Measurements from ENCODE around the gene BABAM2.

BABAM2 gene

DNA sequence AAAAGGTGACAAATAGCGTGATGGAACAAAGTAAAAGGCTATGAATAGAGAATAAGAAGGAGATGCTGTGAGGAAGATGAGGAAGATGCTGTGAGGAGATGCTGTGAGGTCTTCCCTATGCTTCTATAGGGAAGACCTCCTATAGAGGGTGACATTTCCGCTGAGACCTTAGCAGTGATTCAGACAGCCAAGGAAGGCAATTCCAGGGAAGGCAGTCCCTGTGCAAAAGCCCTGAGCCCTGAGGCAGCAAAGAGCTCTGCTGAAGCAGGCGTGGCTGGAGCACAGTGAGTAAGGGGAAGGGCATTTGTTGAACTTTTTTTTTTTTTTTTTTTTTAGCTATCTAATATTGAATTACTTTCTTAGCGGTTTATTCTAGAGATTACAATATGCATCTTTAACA is 359.5 kb downstream of the BABAM2 start:
- TF ChIP-seq EZH2phosphoT487 (conservative IDR thresholded peaks at IDR 0.05; ENCODE audit: low read length) = no peak
- TF ChIP-seq, protein P1, sequence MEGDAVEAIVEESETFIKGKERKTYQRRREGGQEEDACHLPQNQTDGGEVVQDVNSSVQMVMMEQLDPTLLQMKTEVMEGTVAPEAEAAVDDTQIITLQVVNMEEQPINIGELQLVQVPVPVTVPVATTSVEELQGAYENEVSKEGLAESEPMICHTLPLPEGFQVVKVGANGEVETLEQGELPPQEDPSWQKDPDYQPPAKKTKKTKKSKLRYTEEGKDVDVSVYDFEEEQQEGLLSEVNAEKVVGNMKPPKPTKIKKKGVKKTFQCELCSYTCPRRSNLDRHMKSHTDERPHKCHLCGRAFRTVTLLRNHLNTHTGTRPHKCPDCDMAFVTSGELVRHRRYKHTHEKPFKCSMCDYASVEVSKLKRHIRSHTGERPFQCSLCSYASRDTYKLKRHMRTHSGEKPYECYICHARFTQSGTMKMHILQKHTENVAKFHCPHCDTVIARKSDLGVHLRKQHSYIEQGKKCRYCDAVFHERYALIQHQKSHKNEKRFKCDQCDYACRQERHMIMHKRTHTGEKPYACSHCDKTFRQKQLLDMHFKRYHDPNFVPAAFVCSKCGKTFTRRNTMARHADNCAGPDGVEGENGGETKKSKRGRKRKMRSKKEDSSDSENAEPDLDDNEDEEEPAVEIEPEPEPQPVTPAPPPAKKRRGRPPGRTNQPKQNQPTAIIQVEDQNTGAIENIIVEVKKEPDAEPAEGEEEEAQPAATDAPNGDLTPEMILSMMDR (IDR thresholded peaks at IDR 0.05; ENCODE audit: insufficient read depth, low read length, poor library complexity, severe bottlenecking) = no peak

DNA sequence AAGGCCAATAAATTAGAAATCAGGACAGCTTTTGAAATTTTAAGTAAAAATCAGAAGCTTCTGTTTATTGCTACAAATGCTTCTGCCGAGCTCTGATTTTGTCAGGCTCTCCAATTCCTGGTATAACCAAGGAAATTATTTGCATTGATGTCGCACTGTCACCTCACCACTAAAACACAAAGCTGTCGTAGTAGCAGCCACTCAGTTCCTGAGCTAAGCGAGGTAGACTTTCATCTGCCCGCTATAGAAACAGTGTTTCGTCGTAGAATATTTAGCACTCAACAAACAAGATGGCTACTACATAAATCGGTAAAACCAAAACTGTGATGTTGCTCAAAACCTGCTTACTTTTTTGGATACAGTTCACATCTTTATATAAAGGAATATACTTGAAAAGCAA is 360.8 kb downstream of the BABAM2 start:
- no peaks in the 10 kb centered on the region for H3F3A ChIP-seq (ENCODE audit: insufficient read depth)
- no peaks in the 10 kb centered on the region for H3K9me2 ChIP-seq (replicated peaks; ENCODE audit: insufficient read depth, low read length)
- H3K4me3 ChIP-seq (ENCODE audit: insufficient read depth, low read length, poor library complexity, severe bottlenecking) = no peak overlapping the region
- H3K9ac ChIP-seq (ENCODE audit: low read length) = no peak overlapping the region
- H3K79me2 ChIP-seq (ENCODE audit: insufficient read depth, low read length) = no peaks in the 10 kb centered on the region
- H3K4me2 ChIP-seq (ENCODE audit: low read depth, low read length, poor library complexity, severe bottlenecking) = no peak overlapping the region
- H2AFZ ChIP-seq (ENCODE audit: low read depth, low read length, severe bottlenecking) = no peak overlapping the region
- H3K27ac ChIP-seq (ENCODE audit: low read depth, low read length) = no peak overlapping the region
- H3K9me3 ChIP-seq (ENCODE audit: insufficient read depth, low read length) = no peaks in the 10 kb centered on the region
- no peaks in the 10 kb centered on the region for H4K20me1 ChIP-seq (ENCODE audit: low read depth, low read length)
- H3K27me3 ChIP-seq (ENCODE audit: low read length) = no peaks in the 10 kb centered on the region
- no peaks in the 10 kb centered on the region for H3K36me3 ChIP-seq (ENCODE audit: low read length)
- TF ChIP-seq, protein P1 (IDR thresholded peaks at IDR 0.05; ENCODE audit: insufficient read depth, low read length, poor library complexity, severe bottlenecking) = no peak
- no peak for TF ChIP-seq EZH2phosphoT487 (conservative IDR thresholded peaks at IDR 0.05; ENCODE audit: low read length)

More for the DNA sequence above, 359.5 kb downstream of the BABAM2 start:
- no peaks in the 10 kb centered on the region for H3K36me3 ChIP-seq (ENCODE audit: low read length)
- H4K20me1 ChIP-seq (ENCODE audit: low read depth, low read length) = no peaks in the 10 kb centered on the region
- no peaks in the 10 kb centered on the region for H3K27me3 ChIP-seq (ENCODE audit: low read length)
- no peaks in the 10 kb centered on the region for H3K9me3 ChIP-seq (ENCODE audit: insufficient read depth, low read length)
- no peak overlapping the region for H3K27ac ChIP-seq (ENCODE audit: low read depth, low read length)
- H2AFZ ChIP-seq (ENCODE audit: low read depth, low read length, severe bottlenecking) = no peak overlapping the region
- H3K9me2 ChIP-seq (replicated peaks; ENCODE audit: insufficient read depth, low read length) = no peaks in the 10 kb centered on the region
- no peaks in the 10 kb centered on the region for H3F3A ChIP-seq (ENCODE audit: insufficient read depth)
- H3K79me2 ChIP-seq (ENCODE audit: insufficient read depth, low read length) = no peaks in the 10 kb centered on the region
- H3K9ac ChIP-seq (ENCODE audit: low read length) = no peak overlapping the region
- no peak overlapping the region for H3K4me2 ChIP-seq (ENCODE audit: low read depth, low read length, poor library complexity, severe bottlenecking)
- H3K4me3 ChIP-seq (ENCODE audit: insufficient read depth, low read length, poor library complexity, severe bottlenecking) = no peak overlapping the region

DNA sequence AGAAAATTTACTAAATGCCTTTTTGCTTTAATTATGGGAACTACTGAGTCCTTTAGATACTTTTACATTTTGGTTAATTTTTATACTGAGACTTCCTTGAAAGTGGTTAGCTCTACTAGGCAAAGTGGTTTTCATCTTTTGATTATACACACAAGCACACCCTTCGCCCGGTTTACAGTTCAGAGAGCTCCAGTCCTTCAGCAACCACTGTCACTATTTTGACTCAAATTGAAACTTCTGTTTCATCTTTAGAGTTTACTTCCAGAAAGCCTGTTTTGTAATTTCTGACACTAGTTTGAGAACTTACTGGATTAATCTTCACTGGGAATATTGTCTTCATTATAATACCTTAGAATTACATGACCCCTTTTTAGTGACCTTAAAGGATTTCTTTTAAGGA is 361.8 kb downstream of the BABAM2 start:
- Histone ChIP-seq H2AFZ (ENCODE audit: low read depth, low read length, severe bottlenecking) (no peak overlapping the region), H4K20me1 (ENCODE audit: low read depth, low read length) (no peaks in the 10 kb centered on the region), H3K27ac (ENCODE audit: low read depth, low read length) (no peak overlapping the region), H3K4me3 (ENCODE audit: insufficient read depth, low read length, poor library complexity, severe bottlenecking) (no peak overlapping the region), H3K9ac (ENCODE audit: low read length) (no peak overlapping the region), H3K27me3 (ENCODE audit: low read length) (no peaks in the 10 kb centered on the region), H3K79me2 (ENCODE audit: insufficient read depth, low read length) (no peaks in the 10 kb centered on the region), H3K36me3 (ENCODE audit: low read length) (no peaks in the 10 kb centered on the region), H3K4me2 (ENCODE audit: low read depth, low read length, poor library complexity, severe bottlenecking) (no peak overlapping the region), H3F3A (ENCODE audit: insufficient read depth) (no peaks in the 10 kb centered on the region), H3K9me3 (ENCODE audit: insufficient read depth, low read length) (no peaks in the 10 kb centered on the region), H3K9me2 (replicated peaks; ENCODE audit: insufficient read depth, low read length) (no peaks in the 10 kb centered on the region)
- TF ChIP-seq EZH2phosphoT487 (conservative IDR thresholded peaks at IDR 0.05; ENCODE audit: low read length) = no peak
- TF ChIP-seq, protein P1 (IDR thresholded peaks at IDR 0.05; ENCODE audit: insufficient read depth, low read length, poor library complexity, severe bottlenecking) = no peak

Data from SU-DHL-6 (cell line).